Measurements from ENCODE around the gene ZBTB7A. TPM values are rescaled to one million over a fixed set of nuclear protein-coding genes. Genes with fewer than 3 reads are reported as not detected.

Gene ZBTB7A
- polyA plus RNA-seq, 2 of the 4 experiments (the other 2 are of a cell fraction): 2.3 to 11.6 TPM

GRCh38 chr19:4097501-4097900 is 30.8 kb upstream of the ZBTB7A start:
- ChIA-PET POLR2A (no interaction called here), CTCF (interaction anchor here (0.9 to 1.3 kb wide), 2 partner anchors 11 to 42 kb away, joined by 3 to 4 read pairs; no protein-coding TSS in a partner anchor)
- H3K27ac ChIP-seq: no peak overlapping the region
- no peak overlapping the region for H3K4me2 ChIP-seq
- FAIRE-seq (no peak), ATAC-seq (no peak), DNase-seq (ENCODE audit: low read depth in 1 of 2, low spot score in 1 of 2) (no peak)
- no peak overlapping the region for H3K4me3 ChIP-seq
- no peak for TF ChIP-seq RFX5 (IDR thresholded peaks at IDR 0.05)
- no peak for TF ChIP-seq FOXS1 (CRISPR knock-in tag; IDR thresholded peaks at IDR 0.05)
- no peak for TF ChIP-seq REST (IDR thresholded peaks at IDR 0.05)
- no peak for TF ChIP-seq HOXB5 (CRISPR knock-in tag; IDR thresholded peaks at IDR 0.05)
- no peak for TF ChIP-seq ESRRA (IDR thresholded peaks at IDR 0.05; ENCODE audit: borderline replicate concordance, low read length)
- no peak for TF ChIP-seq JUN (IDR thresholded peaks at IDR 0.05)
- TF ChIP-seq ZC3H11A (IDR thresholded peaks at IDR 0.05): no peak
- no peak for TF ChIP-seq ATOH8 (CRISPR knock-in tag; IDR thresholded peaks at IDR 0.05; ENCODE audit: low read depth)
- TF ChIP-seq, protein P1, sequence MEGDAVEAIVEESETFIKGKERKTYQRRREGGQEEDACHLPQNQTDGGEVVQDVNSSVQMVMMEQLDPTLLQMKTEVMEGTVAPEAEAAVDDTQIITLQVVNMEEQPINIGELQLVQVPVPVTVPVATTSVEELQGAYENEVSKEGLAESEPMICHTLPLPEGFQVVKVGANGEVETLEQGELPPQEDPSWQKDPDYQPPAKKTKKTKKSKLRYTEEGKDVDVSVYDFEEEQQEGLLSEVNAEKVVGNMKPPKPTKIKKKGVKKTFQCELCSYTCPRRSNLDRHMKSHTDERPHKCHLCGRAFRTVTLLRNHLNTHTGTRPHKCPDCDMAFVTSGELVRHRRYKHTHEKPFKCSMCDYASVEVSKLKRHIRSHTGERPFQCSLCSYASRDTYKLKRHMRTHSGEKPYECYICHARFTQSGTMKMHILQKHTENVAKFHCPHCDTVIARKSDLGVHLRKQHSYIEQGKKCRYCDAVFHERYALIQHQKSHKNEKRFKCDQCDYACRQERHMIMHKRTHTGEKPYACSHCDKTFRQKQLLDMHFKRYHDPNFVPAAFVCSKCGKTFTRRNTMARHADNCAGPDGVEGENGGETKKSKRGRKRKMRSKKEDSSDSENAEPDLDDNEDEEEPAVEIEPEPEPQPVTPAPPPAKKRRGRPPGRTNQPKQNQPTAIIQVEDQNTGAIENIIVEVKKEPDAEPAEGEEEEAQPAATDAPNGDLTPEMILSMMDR (IDR thresholded peaks at IDR 0.05): no peak
- TF ChIP-seq, protein P2, sequence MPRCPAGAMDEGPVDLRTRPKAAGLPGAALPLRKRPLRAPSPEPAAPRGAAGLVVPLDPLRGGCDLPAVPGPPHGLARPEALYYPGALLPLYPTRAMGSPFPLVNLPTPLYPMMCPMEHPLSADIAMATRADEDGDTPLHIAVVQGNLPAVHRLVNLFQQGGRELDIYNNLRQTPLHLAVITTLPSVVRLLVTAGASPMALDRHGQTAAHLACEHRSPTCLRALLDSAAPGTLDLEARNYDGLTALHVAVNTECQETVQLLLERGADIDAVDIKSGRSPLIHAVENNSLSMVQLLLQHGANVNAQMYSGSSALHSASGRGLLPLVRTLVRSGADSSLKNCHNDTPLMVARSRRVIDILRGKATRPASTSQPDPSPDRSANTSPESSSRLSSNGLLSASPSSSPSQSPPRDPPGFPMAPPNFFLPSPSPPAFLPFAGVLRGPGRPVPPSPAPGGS (IDR thresholded peaks at IDR 0.05): no peak
- TF ChIP-seq E2F6 (IDR thresholded peaks at IDR 0.05; ENCODE audit: borderline replicate concordance, low read depth): no peak
- TF ChIP-seq, protein P3, sequence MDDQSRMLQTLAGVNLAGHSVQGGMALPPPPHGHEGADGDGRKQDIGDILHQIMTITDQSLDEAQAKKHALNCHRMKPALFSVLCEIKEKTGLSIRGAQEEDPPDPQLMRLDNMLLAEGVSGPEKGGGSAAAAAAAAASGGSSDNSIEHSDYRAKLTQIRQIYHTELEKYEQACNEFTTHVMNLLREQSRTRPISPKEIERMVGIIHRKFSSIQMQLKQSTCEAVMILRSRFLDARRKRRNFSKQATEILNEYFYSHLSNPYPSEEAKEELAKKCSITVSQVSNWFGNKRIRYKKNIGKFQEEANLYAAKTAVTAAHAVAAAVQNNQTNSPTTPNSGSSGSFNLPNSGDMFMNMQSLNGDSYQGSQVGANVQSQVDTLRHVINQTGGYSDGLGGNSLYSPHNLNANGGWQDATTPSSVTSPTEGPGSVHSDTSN (IDR thresholded peaks at IDR 0.05): no peak
- TF ChIP-seq SMC3 (IDR thresholded peaks at IDR 0.05): no peak
- no peak for TF ChIP-seq MYC (IDR thresholded peaks at IDR 0.05; ENCODE audit: borderline replicate concordance, low read length)
- no peak for TF ChIP-seq EHMT2 (IDR thresholded peaks at IDR 0.05; ENCODE audit: low read depth)
- no peak for TF ChIP-seq MAZ (IDR thresholded peaks at IDR 0.05; ENCODE audit: borderline replicate concordance, low read depth, low read length)
- H3K4me1 ChIP-seq: no peaks in the 10 kb centered on the region
- H3K9me3 ChIP-seq: no peaks in the 10 kb centered on the region
- WGBS (ENCODE audit: missing lambda C conversion rate): 98% methylated on average over 7 of the region's 11 CpGs

Data from A549 (cell line).